Left cardiac atrium (tissue), 4 donors: ENCODE measurements around the gene SMYD1. TPM values are rescaled to one million over a fixed set of nuclear protein-coding genes. Genes with fewer than 3 reads are reported as not detected.

Experiments used
- ATAC-seq, 2 donors: fragments of 200-7000 bp; cut with Tn5 transposase; one replicate each; pipeline ENCODE4 v1.9.1; 2020; ENCODE audit warnings: mild to moderate bottlenecking in 2 of 2, moderate library complexity in 2 of 2
- DNase-seq: peaks from one replicate; pipeline ENCODE4 v3.0.0-alpha.2; 2020
- intact Hi-C, 2 donors: fragments of 100-400 bp; cut with DNase I; formaldehyde crosslinking; loops; one replicate each; pipeline versions ENCODE4 v1.14.1 to v1.15.1; 2022 to 2023
- total RNA-seq, 2 donors: library from RNA; stranded (reverse); fragmentation: NEBNext Ultra II Directional; extraction: Animal tissue kit (Norgen Biotek cat#: 25700); gene quantifications; one replicate each; pipeline ENCODE4 v1.2.1, GENCODE V29; 2021
- donor health status: DM: no; HTN: yes; CAD: no.
- donor health status: DM: no; HTN: yes; CAD: no; lungs with severe emphysema.
- donor health status: DM: yes; HTN: yes; CAD: no.
- donor health status: Dilated cardiomyopathy.

Gene SMYD1
- total RNA-seq, 2 donors from 2014 or later = 116 to 138 TPM

DNA sequence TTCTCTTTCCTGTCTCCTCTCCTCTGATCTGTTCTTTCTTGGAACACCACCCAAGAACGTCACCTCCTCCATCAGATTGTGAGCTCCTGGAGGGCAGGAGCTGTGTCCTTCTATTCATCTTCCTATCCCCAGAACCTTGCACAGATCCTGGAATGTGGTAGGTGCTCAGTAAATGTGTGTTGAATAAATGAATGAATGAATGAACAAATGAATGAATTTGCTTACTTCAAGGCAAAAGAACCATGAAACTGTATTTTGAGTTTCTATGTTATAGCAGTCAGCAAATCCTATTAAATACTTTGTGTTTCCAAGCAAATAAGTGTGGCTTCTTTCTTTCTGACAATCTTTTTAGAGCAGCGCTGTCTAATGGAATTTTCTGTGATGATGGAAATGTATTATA lies 45.4 kb downstream of the SMYD1 start:
- DNase-seq = no peak
- no peak for ATAC-seq
- intact Hi-C loops = no loop called here

DNA sequence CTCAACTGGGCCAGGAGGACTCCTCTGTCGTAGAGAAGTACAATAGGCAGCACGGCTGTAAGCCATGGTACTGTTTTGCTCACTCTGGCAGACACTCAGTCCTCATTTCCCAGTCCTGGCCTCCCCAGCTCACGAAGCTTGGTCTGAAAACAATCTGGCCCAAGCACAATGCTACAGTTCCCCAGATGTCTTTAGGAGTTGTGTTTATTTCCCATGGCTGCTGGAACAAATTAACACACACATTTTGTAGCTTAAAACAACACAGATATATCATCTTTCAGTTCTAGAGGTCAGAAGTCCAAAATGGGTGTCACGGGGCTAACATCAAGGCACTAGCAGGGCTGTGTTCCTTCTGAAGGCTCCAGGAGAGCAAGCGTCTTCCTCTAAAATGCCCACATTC lies 47.3 kb downstream of the SMYD1 start:
- ATAC-seq = peak; percentile 25 to 27
- DNase-seq = no peak
- intact Hi-C loops = no loop called here

DNA sequence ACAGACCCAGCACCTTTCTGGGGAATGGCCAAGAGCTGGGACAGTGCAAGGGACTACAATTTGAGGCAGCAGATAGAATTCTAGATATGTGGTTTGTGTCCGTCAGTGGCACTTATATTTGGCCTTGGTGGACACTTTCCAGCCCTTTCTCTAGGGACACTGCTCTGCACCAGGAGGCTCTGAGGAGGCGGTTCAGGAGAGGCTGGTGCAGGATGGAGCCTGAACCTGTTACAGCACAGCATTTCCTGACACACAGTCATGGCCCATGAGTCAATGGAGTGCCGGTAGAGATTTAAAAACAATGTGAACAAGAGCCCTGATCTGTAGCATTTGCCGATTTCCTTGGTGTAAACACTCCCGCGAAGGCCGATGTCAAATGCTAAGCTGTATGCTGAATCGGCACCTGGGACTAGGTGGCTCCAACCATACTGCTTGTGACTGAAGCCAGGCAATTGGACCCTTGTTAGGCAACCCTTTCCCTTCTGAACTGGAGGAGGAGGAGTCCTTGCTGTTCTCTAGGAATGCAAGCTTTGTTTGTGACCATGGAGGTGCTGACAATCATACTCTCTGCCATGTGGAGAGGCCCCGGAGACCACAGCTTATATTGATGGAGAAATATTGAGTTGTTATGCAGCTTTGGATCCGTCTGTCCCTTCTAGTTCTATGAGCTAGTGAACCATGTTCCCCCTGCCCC lies 48.3 kb downstream of the SMYD1 start:
- DNase-seq = no peak
- ATAC-seq = peak in 1 of 2 donors; percentile 34
- intact Hi-C loops = no loop called here

DNA sequence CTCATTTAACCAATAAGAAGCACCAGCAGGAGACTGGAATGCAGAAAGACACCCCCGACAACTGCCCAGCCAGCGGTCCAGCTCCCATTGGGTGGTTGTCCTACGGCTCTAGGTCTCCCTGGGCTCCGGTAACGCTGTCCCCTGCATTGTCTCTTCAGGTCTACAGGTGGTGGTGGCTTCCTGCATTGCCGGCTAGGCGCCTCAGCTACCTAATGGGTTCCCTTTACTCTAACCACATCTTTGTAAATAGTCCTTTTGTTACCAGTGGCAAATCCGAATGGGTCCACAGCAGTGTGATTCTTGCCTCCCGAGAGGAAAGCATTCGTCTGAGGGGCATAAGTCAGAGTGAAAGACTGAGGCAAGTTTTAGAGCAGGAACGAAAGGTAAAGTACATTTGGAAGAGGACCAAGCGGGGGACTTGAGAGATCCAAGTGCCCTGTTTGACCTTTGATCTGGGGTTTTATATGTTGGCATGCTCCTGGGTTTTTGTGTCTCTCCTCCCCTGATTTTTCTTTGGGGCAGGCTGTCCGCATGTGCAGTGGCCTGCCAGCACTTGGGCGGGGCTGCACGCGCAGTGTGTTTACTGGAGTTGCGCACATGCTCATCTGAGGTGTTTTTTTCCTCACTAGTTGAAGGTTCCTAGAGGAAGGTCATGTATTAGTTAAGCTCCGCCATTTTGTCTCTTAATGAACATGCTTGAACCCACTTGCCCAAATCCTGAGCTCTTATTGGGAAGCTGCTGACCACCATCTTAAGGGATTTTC lies 49.2 kb downstream of the SMYD1 start:
- no peak for DNase-seq
- intact Hi-C loops = no loop called here
- no peak for ATAC-seq

DNA sequence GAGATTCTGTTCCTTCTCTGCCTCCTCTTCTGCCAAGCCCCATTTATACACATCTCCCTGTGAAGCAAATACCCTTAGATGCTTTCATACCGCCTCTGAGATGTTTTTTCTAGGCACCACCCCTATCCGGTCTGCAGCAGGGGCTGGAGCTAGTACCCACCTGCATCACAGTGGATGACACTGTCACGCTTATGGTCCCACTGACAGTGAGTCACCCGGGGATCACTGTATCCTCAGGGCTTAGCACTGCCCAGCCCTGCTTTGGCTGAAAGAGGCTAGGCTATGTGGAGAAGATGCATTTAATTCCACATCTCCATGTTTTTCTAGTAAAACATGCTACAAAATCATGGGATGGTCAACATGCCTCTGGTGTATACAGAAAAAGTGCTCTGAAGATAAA lies 50.3 kb downstream of the SMYD1 start:
- DNase-seq = no peak
- intact Hi-C loops = no loop called here
- ATAC-seq = no peak

DNA sequence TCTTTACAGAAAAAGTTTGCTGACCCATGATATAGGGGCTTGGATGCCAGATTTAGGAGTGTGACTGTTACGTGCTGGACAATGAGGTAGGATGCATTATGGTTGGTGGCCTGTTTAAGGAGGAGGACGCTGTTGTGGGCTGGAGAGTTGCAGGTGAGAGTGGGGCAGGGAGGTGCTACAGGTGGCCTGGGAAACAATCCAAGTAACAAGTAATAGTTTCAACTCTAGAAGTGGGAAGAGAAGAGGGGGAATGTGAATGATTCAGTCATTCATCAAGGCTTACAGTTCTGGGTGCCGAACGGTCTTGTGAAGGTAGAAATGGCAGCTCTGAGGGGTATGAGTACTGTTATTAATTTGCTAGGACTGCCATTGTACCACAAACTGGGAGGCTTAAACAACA lies 54.1 kb downstream of the SMYD1 start:
- intact Hi-C loops = no loop called here
- DNase-seq (no peak), ATAC-seq (no peak)

DNA sequence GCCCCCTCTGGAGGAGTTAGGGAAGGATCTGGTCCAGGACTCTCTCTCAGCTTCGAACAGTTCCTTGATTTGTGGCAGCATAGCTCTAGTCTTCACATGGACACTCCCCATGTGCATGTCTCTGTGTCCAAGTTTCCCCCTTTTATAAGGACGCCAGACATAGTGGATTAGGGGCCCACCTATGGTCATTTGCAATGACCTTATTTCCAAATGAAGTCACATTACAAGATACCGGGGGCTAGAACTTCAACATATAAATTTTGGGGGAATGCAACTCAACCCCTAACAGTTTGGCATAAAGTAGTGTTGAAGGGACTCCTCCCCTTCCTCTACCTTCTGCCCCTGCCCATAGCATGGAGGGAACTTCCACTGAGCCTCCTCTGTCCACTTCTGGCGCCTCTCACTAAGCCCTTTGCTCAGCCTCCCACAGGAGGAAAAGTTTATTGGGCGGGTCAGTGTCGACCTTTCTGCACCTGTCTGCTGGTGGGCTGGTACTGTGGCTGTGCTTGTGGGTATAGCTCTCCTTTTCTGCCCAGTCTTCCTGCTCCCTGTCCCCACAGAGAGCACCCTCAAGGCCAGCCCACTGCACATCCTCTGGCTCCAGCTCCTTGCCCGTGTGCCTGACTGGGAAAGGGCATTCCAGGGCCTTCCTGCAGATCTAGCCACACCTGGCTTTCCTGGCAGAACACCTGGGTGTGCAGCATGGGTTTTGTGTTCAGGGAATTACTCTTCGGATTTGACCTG lies 54.7 kb downstream of the SMYD1 start:
- ATAC-seq (no peak), DNase-seq (no peak)
- intact Hi-C loops = no loop called here

DNA sequence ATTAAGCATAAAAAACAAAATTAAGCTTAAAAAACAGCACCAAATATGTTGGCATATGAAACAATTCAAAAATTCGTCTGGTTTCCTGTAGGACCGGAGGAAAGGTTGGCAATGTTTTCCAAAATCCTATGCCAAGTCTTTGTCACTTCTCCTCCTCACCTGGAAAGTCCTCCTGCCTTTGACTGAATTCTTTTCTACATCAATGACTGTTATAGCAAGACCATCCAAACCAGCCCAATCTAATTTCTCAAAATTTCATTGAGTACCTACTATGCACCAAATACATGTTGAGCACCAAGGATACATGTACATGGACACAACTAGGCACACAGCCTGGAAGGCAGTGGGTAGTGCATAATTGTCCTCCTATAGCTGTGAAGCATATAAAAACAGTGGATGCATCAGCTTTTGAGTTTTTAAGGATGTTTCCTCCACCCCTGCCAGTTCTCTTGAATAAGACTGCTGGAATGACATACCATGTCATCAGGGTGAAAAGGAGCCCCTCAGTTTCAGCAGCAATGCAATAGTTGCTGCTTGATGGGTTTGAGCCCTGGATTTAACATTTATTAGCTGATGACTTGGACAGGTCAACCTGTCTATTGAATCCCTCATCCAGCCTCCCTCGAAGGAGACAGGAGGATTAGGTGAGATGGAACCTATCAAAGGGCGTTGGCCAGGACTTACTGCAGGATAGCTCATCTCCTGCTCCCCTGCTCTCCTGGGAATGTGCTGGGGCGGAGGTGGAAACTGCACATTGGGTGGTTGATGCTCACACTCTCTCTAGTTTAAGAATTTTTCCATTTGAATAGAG lies 55.7 kb downstream of the SMYD1 start:
- DNase-seq (no peak), ATAC-seq (no peak)

DNA sequence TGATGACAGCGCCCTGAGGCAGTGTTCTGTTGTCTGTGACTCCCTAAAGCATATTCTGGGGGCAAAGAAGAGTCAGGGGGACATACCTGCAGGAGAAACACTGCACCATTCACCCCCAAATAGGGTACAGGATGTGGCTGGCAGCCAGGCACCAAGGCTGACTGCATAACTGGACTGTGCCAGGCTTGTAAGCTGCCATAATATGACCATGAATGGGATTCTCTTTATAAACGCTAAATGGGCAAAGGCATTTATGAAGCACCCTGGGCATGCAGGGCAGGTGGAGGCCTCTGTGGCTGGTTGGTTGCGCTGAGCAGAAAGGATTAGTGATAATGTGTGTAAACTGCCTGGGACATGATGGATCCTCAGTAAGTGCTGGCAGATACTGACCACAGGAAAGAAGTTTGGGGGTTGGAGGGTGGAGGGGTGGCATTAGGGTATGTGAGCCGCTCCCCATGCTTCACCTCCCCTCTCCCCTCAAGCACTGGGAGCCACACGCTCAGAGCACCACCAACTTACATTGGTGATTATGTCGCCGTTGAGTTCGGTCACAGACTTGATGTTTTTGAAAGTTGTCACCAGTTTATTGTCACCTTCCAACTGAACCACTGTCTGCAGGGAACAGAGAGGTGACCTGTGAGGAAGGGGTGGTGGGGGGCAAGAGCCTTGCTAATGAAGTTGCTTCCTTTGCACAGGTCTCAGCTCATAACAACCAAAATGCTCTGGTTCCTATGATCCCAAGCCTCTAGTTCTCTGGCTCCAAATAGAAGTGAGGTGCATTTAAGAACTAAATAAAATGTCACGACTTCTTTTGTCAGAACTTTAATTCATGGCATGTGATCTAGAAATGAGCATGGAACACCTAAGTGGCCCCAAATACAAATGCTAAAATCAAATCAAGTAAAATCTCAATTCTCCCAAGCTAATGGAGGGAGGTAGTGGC lies 56.6 kb downstream of the SMYD1 start:
- no peak for ATAC-seq
- intact Hi-C loops = no loop called here
- no peak for DNase-seq

More for the DNA sequence above, 55.7 kb downstream of the SMYD1 start:
- intact Hi-C loops = no loop called here

DNA sequence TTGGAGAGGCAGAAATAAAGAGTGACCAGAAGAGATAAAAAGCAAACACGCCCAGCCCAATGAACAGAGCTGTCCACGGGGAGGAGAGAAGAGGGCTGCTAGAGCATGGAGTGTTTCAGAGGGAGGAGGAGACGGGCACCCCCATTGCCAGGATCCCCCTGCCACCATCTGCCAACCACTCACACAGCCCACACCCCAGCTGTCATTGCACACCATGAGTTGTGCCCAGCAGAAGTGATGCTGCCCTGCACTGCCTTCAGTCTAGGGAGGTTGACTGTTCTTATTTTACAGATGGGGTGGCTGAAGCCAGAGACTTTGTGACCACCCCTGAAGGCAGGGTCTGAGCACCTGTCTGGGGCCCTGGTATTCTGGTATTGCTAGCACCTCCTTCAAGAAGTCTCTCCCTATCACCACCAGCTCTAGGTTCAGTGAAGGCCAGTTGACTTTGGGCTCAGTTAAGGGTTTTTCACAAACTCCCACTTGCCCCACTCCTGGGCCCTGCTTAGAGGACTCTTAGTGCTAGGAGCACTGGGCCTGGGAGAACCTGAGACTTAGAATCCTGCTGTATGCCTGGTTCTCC lies 57.8 kb downstream of the SMYD1 start:
- DNase-seq (no peak), ATAC-seq (no peak)
- intact Hi-C loops = no loop called here

DNA sequence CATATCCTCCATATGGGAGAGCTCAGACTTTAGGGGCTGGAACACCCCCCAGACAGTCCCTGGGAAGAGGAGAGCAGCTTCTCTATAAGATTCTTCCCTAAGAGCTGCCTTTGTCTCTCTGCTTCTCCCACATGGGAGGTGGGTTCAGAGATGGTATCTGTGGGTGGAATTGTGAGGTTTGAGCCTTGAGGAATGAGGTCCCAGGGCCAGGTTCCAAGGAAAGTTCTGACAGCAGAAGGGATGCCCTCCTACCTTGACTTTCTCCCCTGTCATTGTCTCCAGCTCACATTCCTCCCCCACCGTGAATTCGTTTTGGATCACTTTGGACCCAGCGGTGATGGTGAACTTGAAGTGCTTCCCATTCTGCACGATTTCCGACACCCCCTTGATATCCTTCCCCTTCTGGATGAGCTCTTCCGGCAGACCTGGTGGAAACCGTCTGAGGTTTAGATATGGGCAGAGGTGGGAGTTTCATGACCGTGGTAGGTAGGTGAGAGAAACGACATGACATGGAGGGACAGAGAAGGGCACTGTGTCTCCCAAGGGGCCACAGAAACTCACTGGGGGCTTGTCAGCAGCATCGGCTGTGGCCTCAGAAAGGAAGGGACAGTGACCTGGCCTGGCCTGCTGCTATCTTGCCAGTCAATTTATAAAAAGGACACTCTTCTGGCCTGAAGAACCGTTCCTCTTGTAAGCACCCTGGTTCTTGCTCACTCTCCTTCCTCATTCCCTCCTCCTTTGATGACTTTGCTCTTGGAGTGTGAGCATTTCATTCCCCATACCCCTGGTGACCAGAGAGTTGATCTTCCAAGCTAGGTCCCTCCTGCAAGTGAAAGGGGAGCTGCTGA lies 58.5 kb downstream of the SMYD1 start:
- intact Hi-C loops = no loop called here
- no peak for DNase-seq
- ATAC-seq = no peak

DNA sequence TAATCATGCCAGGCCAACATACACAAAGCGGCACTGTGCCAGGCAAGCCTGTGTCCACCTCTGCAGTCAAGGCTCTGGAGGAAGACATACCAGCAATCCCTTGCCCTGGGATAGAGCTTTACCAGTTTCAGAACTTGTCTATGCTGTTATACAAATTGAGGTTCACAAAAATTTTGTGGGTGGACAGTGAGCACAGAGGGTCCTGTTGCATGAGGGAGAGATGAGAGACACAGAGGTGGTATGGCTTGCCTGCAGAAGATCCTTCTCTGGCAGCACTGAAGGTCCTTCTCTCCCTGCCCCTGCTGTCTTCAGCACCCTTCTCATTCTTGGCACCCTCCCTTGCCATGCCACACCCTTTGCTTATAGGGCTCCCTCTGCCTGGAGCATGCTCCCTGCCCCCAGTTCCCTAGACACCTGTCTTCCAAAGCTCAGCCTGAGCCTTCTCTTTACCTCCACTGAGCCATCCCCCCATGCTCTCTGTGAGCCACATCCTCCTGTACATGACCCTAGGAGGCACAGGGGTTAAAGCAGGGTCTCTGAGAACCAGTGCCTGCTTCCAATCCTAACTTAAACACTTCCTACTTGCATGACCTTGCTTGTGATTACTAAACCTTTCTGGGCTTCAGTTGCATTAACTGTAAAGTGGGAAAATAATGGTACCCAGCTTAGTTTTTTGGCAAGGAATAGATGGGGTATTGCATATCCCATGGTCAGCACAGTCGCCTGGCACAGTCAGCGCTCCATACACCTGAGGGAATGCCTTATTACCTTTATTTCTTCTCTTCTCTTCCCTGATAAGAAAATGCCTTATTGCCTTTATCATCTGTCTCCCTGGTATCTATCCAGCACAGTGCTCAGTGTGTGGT lies 59.4 kb downstream of the SMYD1 start:
- no peak for DNase-seq
- no peak for ATAC-seq
- intact Hi-C loops = no loop called here

DNA sequence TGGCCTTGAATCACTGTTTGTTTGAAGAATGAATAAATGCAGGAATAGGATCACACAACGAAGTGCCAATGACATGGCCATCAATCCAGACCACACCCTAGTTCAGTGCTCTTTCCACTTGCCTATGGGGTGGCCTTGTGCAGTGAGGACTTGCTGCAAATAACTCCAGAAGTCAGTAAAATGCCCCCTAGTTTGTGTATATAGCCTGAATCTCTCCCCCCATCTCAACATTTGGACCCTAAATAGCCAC lies 59.9 kb downstream of the SMYD1 start:
- DNase-seq = no peak
- intact Hi-C loops = no loop called here
- ATAC-seq = no peak

DNA sequence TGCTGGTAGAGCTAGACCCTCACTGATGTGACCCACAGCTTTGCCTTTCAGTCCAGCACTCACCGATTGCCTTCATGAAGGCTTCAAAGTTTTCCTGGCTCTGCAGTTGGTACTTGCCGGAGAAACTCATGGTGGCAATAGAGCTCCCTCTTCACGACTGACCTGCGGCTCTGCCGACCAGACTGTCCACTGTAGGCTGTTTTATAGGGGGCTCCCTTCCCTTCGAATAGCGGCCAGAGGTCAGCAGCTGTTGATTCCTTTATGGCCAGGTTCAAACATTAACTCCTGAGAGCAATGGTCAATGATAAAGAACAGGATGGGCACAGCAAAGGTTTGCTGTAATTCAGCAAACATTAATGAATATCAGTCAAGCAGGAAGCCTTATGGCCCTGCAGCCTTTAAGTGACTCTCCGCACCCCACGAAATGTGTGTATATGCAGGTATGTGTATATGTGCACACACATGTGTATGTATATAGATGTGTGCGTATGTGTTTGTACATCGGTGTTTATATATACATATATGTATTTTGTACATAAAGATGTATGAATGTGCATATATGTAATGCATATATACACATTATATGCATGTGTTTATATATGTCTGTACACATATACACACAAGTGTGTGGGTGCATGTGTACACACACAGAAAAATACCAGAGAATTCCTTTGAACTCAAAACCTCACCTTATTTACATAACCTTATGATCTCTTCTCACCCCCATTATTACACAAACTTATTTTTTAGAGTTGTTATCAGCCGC lies 60.4 kb downstream of the SMYD1 start, which contains the start of gene FABP1:
Gene FABP1 (minus strand): TSS at position 175 of the 766 bp plus-strand sequence. CDS start 45 bp downstream, at position 130.
- no peak for ATAC-seq
- DNase-seq = no peak
- intact Hi-C loops = no loop called here

DNA sequence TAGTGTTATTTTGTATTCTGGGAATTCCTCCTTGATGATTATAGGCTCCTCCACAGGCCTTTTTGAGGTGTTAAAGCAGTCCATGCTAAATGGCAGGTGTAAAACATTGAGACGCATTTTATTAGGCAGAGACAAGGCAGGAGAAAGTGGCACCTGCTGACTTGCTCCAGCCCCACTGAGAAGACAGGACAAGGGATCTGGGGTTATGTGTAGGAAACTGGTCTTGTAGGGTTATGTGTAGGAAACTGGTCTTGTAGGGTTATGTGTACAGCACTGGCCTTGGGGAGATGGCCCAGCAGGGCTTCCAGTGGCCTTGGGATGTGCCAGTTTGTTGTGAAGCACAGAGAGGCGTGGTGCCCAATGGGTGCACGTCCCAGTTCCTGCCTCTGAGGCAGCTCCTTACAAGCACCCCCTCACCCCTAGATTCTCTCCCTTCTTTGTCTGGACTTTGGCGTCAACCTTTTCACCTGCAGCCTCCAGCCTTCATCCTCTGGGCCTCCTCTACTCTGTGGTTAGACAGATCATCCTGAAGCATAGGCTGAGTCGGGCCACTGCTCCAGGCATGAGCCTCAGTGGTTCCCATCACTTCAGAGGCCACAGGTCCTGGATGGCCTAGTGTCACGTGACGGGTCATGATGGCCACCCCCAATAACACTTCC lies 61.2 kb downstream of the SMYD1 start:
- DNase-seq (no peak), ATAC-seq (no peak)
- intact Hi-C loops = no loop called here
